ENCODE results near the gene MBTD1.
A peak's percentile ranks its signal among the peaks of the same experiment; 100 is the strongest.

MBTD1 gene

DNA sequence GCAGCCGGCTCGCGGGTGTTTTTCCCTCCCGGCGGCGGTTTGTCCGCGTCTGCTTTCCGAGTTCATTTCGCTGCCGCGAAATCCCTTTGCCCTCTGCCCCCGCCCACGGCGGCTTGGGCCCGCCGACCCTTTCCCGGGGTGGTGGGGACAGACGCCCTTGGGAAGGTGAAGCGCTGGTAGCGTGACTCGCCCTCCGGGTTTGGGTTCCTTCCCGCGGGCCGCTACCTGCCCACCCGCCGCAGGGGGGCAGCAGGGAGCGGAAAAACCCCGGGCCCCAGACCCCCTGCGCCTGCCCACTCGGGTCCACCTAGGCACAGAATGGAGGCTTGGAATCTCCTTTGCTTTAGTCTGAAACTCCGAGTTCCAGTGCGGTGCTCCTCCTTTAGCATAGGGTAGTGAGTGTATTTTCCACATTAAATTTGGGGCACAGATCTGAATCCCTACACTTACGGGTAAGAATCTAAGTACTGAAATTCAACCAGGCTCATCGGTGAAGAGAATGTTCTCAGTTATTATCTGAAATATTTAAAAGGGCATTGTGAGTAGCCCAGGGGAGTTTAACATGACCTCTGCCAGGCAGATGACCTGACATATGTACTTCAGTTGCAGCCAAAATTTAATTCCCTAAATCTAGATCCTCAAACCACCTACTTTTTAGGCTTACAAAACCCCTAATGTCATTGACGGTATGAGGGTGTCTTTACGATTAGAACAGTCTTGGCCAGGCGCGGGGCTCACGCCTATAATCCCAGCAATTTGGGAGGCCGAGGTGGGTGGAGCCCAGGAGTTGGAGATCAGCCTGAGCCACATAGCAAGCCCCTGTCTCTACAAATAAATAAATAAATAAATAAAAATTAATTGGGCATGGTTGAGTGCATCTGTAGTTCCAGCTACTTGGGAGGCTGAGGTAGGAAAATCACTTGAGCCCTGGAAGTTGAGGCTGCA, 92.6 kb downstream of the MBTD1 start:
- TF ChIP-seq, protein P1, sequence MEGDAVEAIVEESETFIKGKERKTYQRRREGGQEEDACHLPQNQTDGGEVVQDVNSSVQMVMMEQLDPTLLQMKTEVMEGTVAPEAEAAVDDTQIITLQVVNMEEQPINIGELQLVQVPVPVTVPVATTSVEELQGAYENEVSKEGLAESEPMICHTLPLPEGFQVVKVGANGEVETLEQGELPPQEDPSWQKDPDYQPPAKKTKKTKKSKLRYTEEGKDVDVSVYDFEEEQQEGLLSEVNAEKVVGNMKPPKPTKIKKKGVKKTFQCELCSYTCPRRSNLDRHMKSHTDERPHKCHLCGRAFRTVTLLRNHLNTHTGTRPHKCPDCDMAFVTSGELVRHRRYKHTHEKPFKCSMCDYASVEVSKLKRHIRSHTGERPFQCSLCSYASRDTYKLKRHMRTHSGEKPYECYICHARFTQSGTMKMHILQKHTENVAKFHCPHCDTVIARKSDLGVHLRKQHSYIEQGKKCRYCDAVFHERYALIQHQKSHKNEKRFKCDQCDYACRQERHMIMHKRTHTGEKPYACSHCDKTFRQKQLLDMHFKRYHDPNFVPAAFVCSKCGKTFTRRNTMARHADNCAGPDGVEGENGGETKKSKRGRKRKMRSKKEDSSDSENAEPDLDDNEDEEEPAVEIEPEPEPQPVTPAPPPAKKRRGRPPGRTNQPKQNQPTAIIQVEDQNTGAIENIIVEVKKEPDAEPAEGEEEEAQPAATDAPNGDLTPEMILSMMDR (IDR thresholded peaks at IDR 0.05; ENCODE audit: low read depth, low read length) = peak; percentile 75
- H3K4me3 ChIP-seq (ENCODE audit: low read depth, low read length) = peak overlapping the region; percentile 86

DNA sequence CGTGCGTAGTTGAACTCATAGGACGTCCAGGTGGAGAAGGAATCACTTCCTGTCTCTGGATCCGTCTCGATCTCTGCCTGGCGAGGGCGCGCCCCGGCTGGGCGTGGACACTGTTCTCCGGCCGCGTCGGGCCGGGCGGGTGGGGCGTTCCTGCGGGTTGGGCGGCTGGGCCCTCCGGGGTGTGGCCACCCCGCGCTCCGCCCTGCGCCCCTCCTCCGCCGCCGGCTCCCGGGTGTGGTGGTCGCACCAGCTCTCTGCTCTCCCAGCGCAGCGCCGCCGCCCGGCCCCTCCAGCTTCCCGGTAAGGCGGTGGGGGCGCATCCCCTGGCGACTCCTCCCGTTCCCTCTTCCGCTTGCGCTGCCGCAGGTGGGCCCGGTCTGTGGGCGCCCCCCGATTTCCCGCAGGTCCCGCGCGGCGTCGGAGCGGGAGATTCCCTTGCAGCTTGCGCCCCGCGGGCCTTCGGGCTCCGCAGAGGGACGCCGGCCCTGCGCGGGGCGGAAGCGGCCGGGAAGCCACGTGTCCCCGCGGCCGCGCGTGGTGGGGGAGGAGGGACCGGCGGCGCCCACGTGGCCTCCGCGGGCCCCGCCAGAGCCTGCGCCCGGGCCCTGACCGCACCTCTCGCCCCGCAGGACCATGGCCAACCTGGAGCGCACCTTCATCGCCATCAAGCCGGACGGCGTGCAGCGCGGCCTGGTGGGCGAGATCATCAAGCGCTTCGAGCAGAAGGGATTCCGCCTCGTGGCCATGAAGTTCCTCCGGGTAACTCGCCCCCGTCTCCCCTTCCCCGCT, 93.5 kb downstream of the MBTD1 start, which contains the start of gene NME2:
TSS of gene NME2 (plus strand) at position 214 of the 789 bp plus-strand sequence. CDS start at position 634, 420 bp downstream.
- H3K4me3 ChIP-seq (ENCODE audit: low read depth, low read length) = peak within 1 kb of the TSS; percentile 86
- TF ChIP-seq, protein P1 (IDR thresholded peaks at IDR 0.05; ENCODE audit: low read depth, low read length) = no peak

DNA sequence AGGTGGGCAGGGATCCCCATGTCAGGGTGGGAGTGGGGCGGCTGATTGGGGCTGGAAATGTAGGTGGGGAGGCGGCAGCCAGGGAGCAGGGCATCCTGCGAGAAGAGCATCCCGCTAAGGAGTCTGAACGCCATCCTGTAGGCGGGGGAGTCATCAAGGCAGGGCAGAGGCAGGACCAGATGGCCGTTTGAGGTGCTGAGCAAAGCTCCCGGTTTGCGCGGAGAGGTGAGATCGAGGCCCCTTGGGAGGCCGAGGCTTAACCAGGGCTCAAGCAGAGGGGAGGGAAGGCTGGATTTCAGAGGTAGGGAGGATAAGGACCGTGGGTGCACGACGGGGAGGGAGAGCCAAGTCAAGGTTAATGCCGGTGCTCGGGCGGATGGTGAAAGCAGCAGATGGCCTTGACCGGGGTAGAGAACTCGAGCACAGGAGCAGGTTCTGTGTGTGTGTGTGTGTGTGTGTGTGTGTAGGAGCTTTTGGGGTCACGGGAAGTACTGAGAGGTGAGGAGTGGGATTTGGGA, 94.1 kb downstream of the MBTD1 start:
- H3K4me3 ChIP-seq (ENCODE audit: low read depth, low read length) = peak overlapping the region; percentile 86
- TF ChIP-seq, protein P1 (IDR thresholded peaks at IDR 0.05; ENCODE audit: low read depth, low read length) = no peak

DNA sequence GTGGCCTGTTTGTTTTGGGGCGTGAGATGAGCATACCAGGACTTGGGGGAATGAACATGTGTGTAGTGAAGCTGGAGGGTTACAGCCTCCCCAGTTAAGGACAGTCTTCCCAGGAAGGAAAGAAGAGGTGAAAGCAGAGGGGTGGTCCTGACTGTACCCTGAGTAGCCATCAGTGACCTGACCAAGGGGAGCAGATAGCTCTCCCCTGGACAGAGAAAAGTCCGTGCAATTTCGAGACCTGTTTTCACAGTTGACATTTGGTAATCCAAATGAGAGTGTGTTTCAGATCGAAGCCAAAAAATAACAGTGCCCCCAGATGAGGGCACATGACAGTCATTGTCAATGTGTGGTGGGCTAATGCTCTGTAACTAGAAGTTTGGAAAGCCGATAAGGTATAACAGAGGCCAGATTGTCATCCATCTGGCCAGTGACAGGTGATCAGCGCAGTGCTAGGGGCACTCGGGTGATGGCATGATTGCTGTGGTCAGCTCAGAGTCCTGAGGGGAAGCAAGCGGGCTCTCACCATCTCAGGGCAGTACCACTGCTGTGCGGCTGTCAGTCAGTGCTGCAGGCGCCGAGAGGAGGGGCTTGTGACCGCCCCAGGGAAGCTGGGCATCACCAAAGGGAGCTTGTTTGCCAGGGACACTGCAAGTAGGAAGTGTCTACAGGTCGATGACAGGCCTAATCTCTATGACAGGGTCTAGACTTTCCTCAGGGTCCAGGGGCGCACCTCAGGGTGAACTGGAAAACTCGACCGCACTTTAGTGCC, 94.8 kb downstream of the MBTD1 start:
- H3K4me3 ChIP-seq (ENCODE audit: low read depth, low read length) = no peak overlapping the region; the same call in 1 of the 2 replicates
- TF ChIP-seq, protein P1 (IDR thresholded peaks at IDR 0.05; ENCODE audit: low read depth, low read length) = no peak

DNA sequence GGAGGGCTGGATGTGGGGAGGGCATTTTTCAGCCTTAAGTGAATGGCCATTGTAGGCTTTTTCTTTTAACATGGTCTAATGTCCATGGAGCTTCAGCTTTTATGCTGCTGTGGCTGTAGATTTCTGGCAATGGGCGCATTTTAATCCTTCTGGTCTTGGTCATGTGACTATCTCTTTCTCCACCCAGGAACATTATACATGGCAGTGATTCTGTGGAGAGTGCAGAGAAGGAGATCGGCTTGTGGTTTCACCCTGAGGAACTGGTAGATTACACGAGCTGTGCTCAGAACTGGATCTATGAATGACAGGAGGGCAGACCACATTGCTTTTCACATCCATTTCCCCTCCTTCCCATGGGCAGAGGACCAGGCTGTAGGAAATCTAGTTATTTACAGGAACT, 98.3 kb downstream of the MBTD1 start:
- TF ChIP-seq, protein P1 (IDR thresholded peaks at IDR 0.05; ENCODE audit: low read depth, low read length) = no peak
- no peak overlapping the region for H3K4me3 ChIP-seq (ENCODE audit: low read depth, low read length)

DNA sequence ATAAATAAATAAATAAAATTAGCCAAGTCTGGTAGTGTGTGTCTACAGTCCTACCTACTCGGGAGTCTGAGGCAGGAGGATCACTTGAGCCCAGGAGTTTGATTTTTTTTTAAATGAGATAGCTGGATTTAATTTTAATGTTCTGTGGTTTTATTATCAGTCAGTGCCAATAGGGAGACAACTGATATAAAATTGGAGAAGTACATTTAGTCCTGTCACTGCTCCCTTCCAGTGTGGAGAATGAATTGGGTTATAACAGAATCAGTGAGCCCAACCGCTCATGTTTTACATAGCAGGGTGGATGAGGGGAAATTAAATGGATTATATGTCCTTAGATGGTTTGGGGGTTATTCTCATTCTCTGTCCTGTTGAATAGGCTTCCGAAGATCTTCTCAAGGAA, 100.2 kb downstream of the MBTD1 start:
- TF ChIP-seq, protein P1 (IDR thresholded peaks at IDR 0.05; ENCODE audit: low read depth, low read length) = no peak
- no peak overlapping the region for H3K4me3 ChIP-seq (ENCODE audit: low read depth, low read length)

All from WI38 (cell line).